Epithelial cell of alveolus of lung (primary cell): ENCODE results near the gene CD28. TPM values are rescaled to one million over a fixed set of nuclear protein-coding genes. Genes with fewer than 3 reads are reported as not detected.

Source experiments
- total RNA-seq: library from RNA; depleted of rRNA; stranded (reverse); fragments of >200 nt; gene quantifications from 2 replicates; pipeline ENCODE4 v1.2.1, GENCODE V29; 2015

CD28 gene
- total RNA-seq: not detected in 2 replicates

DNA sequence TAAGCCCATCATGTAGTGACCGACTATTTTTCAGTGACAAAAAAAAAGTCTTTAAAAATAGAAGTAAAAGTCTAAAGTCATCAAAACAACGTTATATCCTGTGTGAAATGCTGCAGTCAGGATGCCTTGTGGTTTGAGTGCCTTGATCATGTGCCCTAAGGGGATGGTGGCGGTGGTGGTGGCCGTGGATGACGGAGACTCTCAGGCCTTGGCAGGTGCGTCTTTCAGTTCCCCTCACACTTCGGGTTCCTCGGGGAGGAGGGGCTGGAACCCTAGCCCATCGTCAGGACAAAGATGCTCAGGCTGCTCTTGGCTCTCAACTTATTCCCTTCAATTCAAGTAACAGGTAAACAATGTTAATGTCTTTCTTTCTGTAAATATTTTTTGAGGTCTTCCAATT, at the start of gene CD28:
Gene CD28, plus strand, starts transcription at position 237 of the 400 bp plus-strand sequence. Its CDS starts 58 bp downstream, at position 295.

Other genes starting within 250 kb of the CD28 start
- 12.9 and 22.1 TPM in 2 replicates for gene RAPH1, start 171.3 kb upstream of the CD28 start, total RNA-seq
- not detected in 2 replicates for gene CTLA4, start 161.1 kb downstream of the CD28 start, total RNA-seq
- not detected in 2 replicates for gene ICOS, start 230.1 kb downstream of the CD28 start, total RNA-seq